ENCODE measurements around the gene SETDB2.

Gene SETDB2

GRCh38 chr13:49524740-49525501 lies 80.8 kb downstream of the SETDB2 start:
- no peak overlapping the region for H3K27ac ChIP-seq
- no peaks in the 10 kb centered on the region for H3K36me3 ChIP-seq (ENCODE audit: insufficient read depth, low read length)
- H3K9me3 ChIP-seq (ENCODE audit: low read depth, low read length), result no peaks in the 10 kb centered on the region
- DNase-seq (ENCODE audit: low read depth, low spot score), result no peak
- no peak overlapping the region for H3K9ac ChIP-seq (ENCODE audit: insufficient read length)
- H3K4me3 ChIP-seq, result no peak overlapping the region
- TF ChIP-seq POLR2AphosphoS5 (IDR thresholded peaks at IDR 0.05; ENCODE audit: borderline replicate concordance, low read depth, low read length), result no peak
- no peak for TF ChIP-seq FOXP2 (optimal IDR thresholded peaks at IDR 0.05; ENCODE audit: control extremely low read depth, extremely low read length, insufficient read depth)
- no peak for TF ChIP-seq EZH2 (IDR thresholded peaks at IDR 0.05)

DNA sequence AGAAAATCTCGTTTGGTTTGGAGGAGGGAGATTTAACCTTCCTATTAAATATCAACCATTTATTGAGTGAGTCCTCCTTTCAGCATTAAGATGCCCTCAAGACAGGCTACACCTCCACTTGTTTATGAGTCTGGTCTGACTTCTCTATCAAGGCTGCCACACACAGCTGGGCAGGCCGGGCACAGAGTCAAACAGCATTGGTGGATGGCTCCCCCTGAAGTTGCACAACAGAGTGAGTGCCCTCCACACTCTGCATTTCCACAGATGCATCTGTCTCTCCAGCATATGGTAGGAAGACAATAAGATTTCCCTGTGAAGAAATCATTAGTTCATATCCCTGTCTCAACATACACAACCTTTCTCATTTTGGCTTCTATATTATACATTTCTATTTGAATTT lies 83.0 kb downstream of the SETDB2 start:
- no peaks in the 10 kb centered on the region for H3K9me3 ChIP-seq (ENCODE audit: low read depth, low read length)
- TF ChIP-seq FOXP2 (optimal IDR thresholded peaks at IDR 0.05; ENCODE audit: control extremely low read depth, extremely low read length, insufficient read depth) (no peak), EZH2 (IDR thresholded peaks at IDR 0.05) (no peak), POLR2AphosphoS5 (IDR thresholded peaks at IDR 0.05; ENCODE audit: borderline replicate concordance, low read depth, low read length) (no peak)
- H3K9ac ChIP-seq (ENCODE audit: insufficient read length), result no peak overlapping the region
- H3K36me3 ChIP-seq (ENCODE audit: insufficient read depth, low read length), result no peaks in the 10 kb centered on the region
- H3K27ac ChIP-seq, result no peak overlapping the region
- no peak for DNase-seq (ENCODE audit: low read depth, low spot score)
- H3K4me3 ChIP-seq, result no peak overlapping the region

- DNase-seq (ENCODE audit: low read depth, low spot score), result no peak
- no peak overlapping the region for H3K27ac ChIP-seq
Measured at GRCh38 chr13:49528161-49528560, 84.1 kb downstream of the SETDB2 start.

DNA sequence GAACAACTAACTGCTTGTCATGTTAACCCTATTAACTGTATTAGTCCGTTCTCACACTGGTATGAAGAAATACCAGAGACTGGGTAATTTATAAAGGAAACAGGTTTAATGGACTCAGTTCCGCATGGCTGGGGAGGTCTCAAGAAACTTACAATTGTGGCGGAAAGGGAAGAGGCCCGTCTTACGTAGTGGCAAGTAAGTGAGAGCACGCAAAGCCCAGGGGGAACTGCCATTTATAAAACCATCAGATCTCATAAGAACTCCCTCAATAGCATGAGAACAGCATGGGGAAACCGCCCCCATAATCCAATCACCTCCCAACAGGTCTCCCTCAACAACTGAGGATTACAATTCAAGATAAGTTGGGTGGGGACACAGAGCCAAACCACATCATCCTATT lies 86.4 kb downstream of the SETDB2 start:
- peaks cover 6% of the 10 kb centered on the region; the same call in 1 of the 2 replicates for H3K36me3 ChIP-seq (ENCODE audit: insufficient read depth, low read length)
- no peak overlapping the region for H3K9ac ChIP-seq (ENCODE audit: insufficient read length)
- no peak for DNase-seq (ENCODE audit: low read depth, low spot score)

More at GRCh38 chr13:49528161-49528560, 84.1 kb downstream of the SETDB2 start:
- TF ChIP-seq EZH2 (IDR thresholded peaks at IDR 0.05) (no peak), POLR2AphosphoS5 (IDR thresholded peaks at IDR 0.05; ENCODE audit: borderline replicate concordance, low read depth, low read length) (no peak)
- Histone ChIP-seq H3K36me3 (ENCODE audit: insufficient read depth, low read length) (no peaks in the 10 kb centered on the region), H3K4me3 (no peak overlapping the region), H3K9ac (ENCODE audit: insufficient read length) (no peak overlapping the region), H3K9me3 (ENCODE audit: low read depth, low read length) (no peaks in the 10 kb centered on the region)

DNA sequence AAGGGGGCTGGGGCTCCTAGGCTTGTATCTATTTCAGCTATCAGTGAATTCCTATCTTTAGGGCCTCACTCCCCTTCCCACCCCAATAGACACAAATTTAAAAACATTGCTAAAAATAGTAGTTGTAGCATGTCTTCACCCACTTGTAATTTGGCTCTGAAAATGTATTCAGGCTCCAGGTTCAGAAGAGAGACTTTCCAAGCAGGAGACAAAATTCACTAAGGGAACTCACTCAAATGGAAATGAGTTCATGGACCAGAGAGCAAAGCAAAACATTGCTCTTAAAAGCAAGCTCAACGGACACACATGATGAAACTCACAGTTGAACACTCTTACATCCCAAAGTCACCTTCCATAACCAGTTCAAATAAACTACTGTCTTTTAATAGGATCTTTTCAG lies 88.5 kb downstream of the SETDB2 start:
- H3K4me3 ChIP-seq, result no peak overlapping the region
- no peak overlapping the region for H3K9ac ChIP-seq (ENCODE audit: insufficient read length)
- peaks cover 6% of the 10 kb centered on the region; the same call in 1 of the 2 replicates for H3K36me3 ChIP-seq (ENCODE audit: insufficient read depth, low read length)
- DNase-seq (ENCODE audit: low read depth, low spot score), result no peak
- H3K27ac ChIP-seq, result no peak overlapping the region
- TF ChIP-seq EZH2 (IDR thresholded peaks at IDR 0.05) (no peak), POLR2AphosphoS5 (IDR thresholded peaks at IDR 0.05; ENCODE audit: borderline replicate concordance, low read depth, low read length) (no peak), FOXP2 (optimal IDR thresholded peaks at IDR 0.05; ENCODE audit: control extremely low read depth, extremely low read length, insufficient read depth) (no peak)
- no peaks in the 10 kb centered on the region for H3K9me3 ChIP-seq (ENCODE audit: low read depth, low read length)

More for the DNA sequence above, 86.4 kb downstream of the SETDB2 start:
- Histone ChIP-seq H3K27ac (no peak overlapping the region), H3K9me3 (ENCODE audit: low read depth, low read length) (no peaks in the 10 kb centered on the region), H3K4me3 (no peak overlapping the region)
- TF ChIP-seq EZH2 (IDR thresholded peaks at IDR 0.05), result no peak
- TF ChIP-seq FOXP2 (optimal IDR thresholded peaks at IDR 0.05; ENCODE audit: control extremely low read depth, extremely low read length, insufficient read depth), result no peak
- TF ChIP-seq POLR2AphosphoS5 (IDR thresholded peaks at IDR 0.05; ENCODE audit: borderline replicate concordance, low read depth, low read length), result no peak

DNA sequence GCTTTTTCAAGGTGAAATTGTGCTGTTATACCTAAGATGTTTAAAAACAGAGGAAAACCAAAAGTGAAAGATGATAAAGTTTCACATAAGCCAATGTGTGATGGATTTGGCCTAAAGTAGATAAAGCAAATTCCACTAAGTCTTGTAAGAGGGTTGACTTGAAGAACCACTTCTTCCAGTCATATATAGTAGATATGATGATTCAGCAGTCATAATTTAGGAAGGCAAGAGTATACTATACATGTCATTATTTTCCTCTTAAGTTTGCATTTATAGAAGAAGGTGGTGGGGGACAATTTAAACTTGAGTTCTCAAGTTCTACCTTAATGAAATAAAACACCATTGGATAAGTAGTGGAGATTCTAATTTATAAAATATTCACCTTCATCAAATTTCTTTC lies 88.9 kb downstream of the SETDB2 start:
- no peak overlapping the region for H3K27ac ChIP-seq

DNA sequence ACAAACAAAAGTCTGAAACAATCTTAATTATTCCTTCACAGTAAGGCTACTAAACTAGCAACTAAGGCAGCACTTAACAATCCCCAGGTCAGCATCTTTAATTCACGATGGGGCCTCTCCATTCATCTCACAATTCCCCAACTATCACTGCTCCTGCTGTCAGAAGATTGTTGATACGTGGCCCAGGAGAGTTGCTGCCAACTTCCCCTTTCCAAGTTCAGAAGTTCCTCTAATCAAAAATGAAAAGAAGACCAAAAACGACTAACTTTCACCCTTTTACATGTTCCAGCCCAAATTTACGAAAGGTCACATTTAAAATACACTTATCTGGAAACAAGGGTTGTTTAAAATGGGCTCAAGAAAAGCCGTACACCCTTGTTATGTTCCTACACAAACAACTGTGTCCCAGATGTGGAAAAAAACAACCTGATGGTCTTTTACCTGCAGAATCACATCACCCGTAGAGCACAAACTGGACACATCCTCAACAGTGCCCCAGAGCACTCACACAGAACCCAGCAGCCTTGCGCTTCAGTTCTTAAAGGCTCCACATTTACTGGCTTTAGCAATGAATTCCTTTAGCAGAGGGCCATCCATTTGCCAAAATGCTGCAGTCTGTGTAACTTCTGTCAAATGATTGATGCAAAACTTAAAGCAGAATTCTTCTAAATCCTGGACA lies 89.7 kb downstream of the SETDB2 start:
- H3K9me3 ChIP-seq (ENCODE audit: low read depth, low read length), result no peaks in the 10 kb centered on the region
- H3K27ac ChIP-seq, result no peak overlapping the region
- no peak for DNase-seq (ENCODE audit: low read depth, low spot score)
- peaks cover 6% of the 10 kb centered on the region; the same call in 1 of the 2 replicates for H3K36me3 ChIP-seq (ENCODE audit: insufficient read depth, low read length)
- H3K4me3 ChIP-seq, result no peak overlapping the region
- no peak overlapping the region for H3K9ac ChIP-seq (ENCODE audit: insufficient read length)
- TF ChIP-seq EZH2 (IDR thresholded peaks at IDR 0.05) (no peak), POLR2AphosphoS5 (IDR thresholded peaks at IDR 0.05; ENCODE audit: borderline replicate concordance, low read depth, low read length) (no peak), FOXP2 (optimal IDR thresholded peaks at IDR 0.05; ENCODE audit: control extremely low read depth, extremely low read length, insufficient read depth) (no peak)

More for the DNA sequence above, 88.9 kb downstream of the SETDB2 start:
- H3K9ac ChIP-seq (ENCODE audit: insufficient read length), result no peak overlapping the region
- H3K36me3 ChIP-seq (ENCODE audit: insufficient read depth, low read length), result peaks cover 6% of the 10 kb centered on the region; the same call in 1 of the 2 replicates
- DNase-seq (ENCODE audit: low read depth, low spot score), result no peak
- H3K4me3 ChIP-seq, result no peak overlapping the region
- no peaks in the 10 kb centered on the region for H3K9me3 ChIP-seq (ENCODE audit: low read depth, low read length)
- TF ChIP-seq POLR2AphosphoS5 (IDR thresholded peaks at IDR 0.05; ENCODE audit: borderline replicate concordance, low read depth, low read length) (no peak), EZH2 (IDR thresholded peaks at IDR 0.05) (no peak), FOXP2 (optimal IDR thresholded peaks at IDR 0.05; ENCODE audit: control extremely low read depth, extremely low read length, insufficient read depth) (no peak)

DNA sequence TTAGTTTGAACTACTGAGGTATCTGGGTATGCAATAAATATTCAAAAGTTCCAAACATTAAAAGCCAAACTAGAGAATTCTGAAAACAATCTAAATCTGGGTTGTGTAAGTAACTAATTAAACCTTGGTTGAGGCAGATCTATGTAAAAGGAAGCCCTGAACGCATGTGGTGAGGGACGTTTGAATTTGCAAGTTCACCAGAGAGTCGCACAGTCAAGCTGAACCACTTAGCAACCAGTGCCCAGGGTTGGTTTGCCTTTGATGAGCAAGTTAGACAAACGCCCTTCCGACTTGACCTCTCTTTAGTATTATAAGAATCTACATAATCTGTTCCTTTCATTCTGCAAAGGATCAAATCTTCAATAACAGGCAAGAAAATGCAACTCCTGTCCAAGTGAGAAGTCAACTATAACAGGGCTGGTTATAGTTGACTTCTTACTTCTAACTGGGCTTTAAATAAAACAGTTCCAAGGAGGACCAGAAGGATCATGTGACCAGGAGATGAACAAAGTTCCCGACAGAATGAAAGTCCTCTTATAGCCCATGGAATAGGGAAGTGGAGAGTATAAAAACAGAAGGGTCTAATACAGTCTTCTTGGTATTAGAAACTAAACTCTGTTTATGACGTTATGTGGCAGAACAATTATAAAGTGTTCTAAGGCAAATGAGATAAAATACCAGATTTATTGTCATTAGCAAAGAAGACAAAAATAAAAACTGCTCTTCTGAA lies 92.2 kb downstream of the SETDB2 start:
- Histone ChIP-seq H3K4me3 (no peak overlapping the region), H3K9ac (ENCODE audit: insufficient read length) (no peak overlapping the region), H3K27ac (no peak overlapping the region), H3K9me3 (ENCODE audit: low read depth, low read length) (no peaks in the 10 kb centered on the region), H3K36me3 (ENCODE audit: insufficient read depth, low read length) (peaks cover 20% of the 10 kb centered on the region)
- no peak for TF ChIP-seq FOXP2 (optimal IDR thresholded peaks at IDR 0.05; ENCODE audit: control extremely low read depth, extremely low read length, insufficient read depth)
- no peak for TF ChIP-seq EZH2 (IDR thresholded peaks at IDR 0.05)
- no peak for DNase-seq (ENCODE audit: low read depth, low spot score)
